PC-3 (cell line): ENCODE results near the gene TMOD2. TPM values are rescaled to one million over a fixed set of nuclear protein-coding genes. Genes with fewer than 3 reads are reported as not detected.

Experiments used
- ATAC-seq: fragments of 200-7000 bp; cut with Tn5 transposase; 2 replicates; pipeline ENCODE4 v1.9.1; 2020; ENCODE audit warnings: mild to moderate bottlenecking, moderate library complexity
- BruUV-seq: library from RNA; stranded (reverse); fragments of 400-500 nt; replicated peaks from 2 replicates; lab custom pipeline; 2021; lab: Mats Ljungman, UMichigan
- CTCF ChIA-PET: fragments of 300-600 bp; sonication (Branson Sonifier 250); formaldehyde crosslinking; loops from one replicate; lab custom pipeline; 2022; ENCODE audit warnings: antibody characterized with exemption; lab: Charles Lee
- POLR2A ChIA-PET: fragments of 300-600 bp; sonication (Branson Sonifier 250); formaldehyde crosslinking; loops from one replicate; lab custom pipeline; 2022; ENCODE audit warnings: antibody characterized with exemption; ENCODE audit not compliant: unreplicated experiment; lab: Charles Lee
- DNase-seq: peaks from one replicate; pipeline ENCODE4 v3.0.0-alpha.2; 2015
- H2AFZ ChIP-seq: fragments of 300-600 bp; sonication (generic); 2 replicates; pipeline ENCODE4 v1.6.0; 2016; ENCODE audit warnings: antibody characterized with exemption, low read length
- H3F3A ChIP-seq: fragments of 300-600 bp; sonication (generic); one replicate; pipeline ENCODE4 v1.6.0; 2017; ENCODE audit warnings: antibody characterized with exemption, low read length, control low read depth, mild to moderate bottlenecking; ENCODE audit not compliant: unreplicated experiment
- H3K27ac ChIP-seq: fragments of 300-600 bp; sonication (generic); 2 replicates; pipeline ENCODE4 v1.5.1; 2016; ENCODE audit warnings: mild to moderate bottlenecking, low read length
- H3K27me3 ChIP-seq: fragments of 300-600 bp; sonication (generic); 2 replicates; pipeline ENCODE4 v1.6.1; 2016; ENCODE audit warnings: low read length, mixed read lengths
- H3K36me3 ChIP-seq: fragments of 300-600 bp; sonication (generic); 2 replicates; pipeline ENCODE4 v1.6.1; 2016; ENCODE audit warnings: low read depth, mixed run types, low read length, mixed read lengths
- H3K4me1 ChIP-seq: fragments of 300-600 bp; sonication (generic); 2 replicates; pipeline ENCODE4 v1.5.1; 2016; ENCODE audit warnings: low read length; ENCODE audit not compliant: insufficient read depth
- H3K4me2 ChIP-seq: fragments of 300-600 bp; sonication (generic); 2 replicates; pipeline ENCODE4 v1.6.0; 2016; ENCODE audit warnings: low read length
- H3K4me3 ChIP-seq: fragments of 300-600 bp; sonication (generic); 2 replicates; pipeline ENCODE4 v1.5.1; 2016; ENCODE audit warnings: mild to moderate bottlenecking, low read length, mixed read lengths
- H3K79me2 ChIP-seq: fragments of 300-600 bp; sonication (generic); 2 replicates; pipeline ENCODE4 v1.6.1; 2017; ENCODE audit warnings: low read length, mixed read lengths
- H3K9ac ChIP-seq: fragments of 300-600 bp; sonication (generic); 2 replicates; pipeline ENCODE4 v1.6.0; 2016; ENCODE audit warnings: mild to moderate bottlenecking, low read length
- H3K9me2 ChIP-seq: fragments of 300-600 bp; sonication (generic); replicated peaks from 2 replicates; pipeline ENCODE4 v1.6.1; 2016; ENCODE audit warnings: mixed run types, low read length, mixed read lengths
- H3K9me3 ChIP-seq: fragments of 300-600 bp; sonication (generic); 2 replicates; pipeline ENCODE4 v1.6.1; 2016; ENCODE audit warnings: low read length, mixed read lengths
- H4K20me1 ChIP-seq: fragments of 300-600 bp; sonication (generic); 2 replicates; pipeline ENCODE4 v1.6.1; 2016; ENCODE audit warnings: low read length, mixed read lengths
- EZH2 ChIP-seq: fragments of 300-600 bp; sonication (generic); IDR thresholded peaks from one replicate; pipeline ENCODE4 v1.6.1; 2017; ENCODE audit warnings: antibody characterized with exemption, mild to moderate bottlenecking, low read length; ENCODE audit not compliant: unreplicated experiment
- EZH2phosphoT487 ChIP-seq: fragments of 300-600 bp; sonication (generic); IDR thresholded peaks from 2 replicates; pipeline ENCODE4 v1.6.1; 2018; ENCODE audit warnings: mild to moderate bottlenecking, antibody characterized with exemption, low read length, borderline replicate concordance
- intact Hi-C: fragments of 100-400 bp; cut with micrococcal nuclease; formaldehyde crosslinking; loops from 2 replicates; pipeline ENCODE4 v1.9.0; 2023
- total RNA-seq: library from RNA; depleted of rRNA; stranded (reverse); fragments of >200 nt; gene quantifications from 2 replicates; pipeline ENCODE4 v1.2.3, GENCODE V29; 2014
- TF ChIP-seq, protein P1 (sequence below): fragments of 300-600 bp; sonication (generic); conservative IDR thresholded peaks from 2 replicates; pipeline ENCODE4 v1.5.1; 2017; ENCODE audit warnings: antibody characterized with exemption, low read depth, mild to moderate bottlenecking, low read length

Gene TMOD2
- total RNA-seq, 1 experiment from 2014 or later, result 0.95 TPM

DNA sequence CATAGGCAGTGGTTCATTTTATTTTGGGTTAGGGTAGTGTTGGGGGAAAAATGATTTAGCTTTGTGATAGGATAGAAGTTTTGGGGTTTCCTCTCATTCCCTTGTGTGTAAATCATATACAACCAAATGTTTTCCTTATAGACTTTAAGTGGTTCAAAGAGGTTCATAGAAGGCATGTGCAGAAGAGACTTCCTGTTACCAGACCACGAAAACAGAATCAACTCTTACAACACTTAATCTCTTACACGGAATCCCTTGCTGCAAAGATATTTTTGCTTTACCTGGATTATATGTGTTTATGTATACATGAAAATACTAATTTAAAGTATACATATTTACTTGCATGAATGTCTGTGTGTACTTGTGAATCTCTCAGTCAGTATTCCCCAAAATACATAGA lies 2.9 kb downstream of the TMOD2 start:
- H3K27me3 ChIP-seq, result peaks cover 12% of the 10 kb centered on the region; the same call in 1 of the 2 replicates
- CTCF ChIA-PET, result no interaction called here
- POLR2A ChIA-PET, result no interaction called here
- TF ChIP-seq, protein P1, sequence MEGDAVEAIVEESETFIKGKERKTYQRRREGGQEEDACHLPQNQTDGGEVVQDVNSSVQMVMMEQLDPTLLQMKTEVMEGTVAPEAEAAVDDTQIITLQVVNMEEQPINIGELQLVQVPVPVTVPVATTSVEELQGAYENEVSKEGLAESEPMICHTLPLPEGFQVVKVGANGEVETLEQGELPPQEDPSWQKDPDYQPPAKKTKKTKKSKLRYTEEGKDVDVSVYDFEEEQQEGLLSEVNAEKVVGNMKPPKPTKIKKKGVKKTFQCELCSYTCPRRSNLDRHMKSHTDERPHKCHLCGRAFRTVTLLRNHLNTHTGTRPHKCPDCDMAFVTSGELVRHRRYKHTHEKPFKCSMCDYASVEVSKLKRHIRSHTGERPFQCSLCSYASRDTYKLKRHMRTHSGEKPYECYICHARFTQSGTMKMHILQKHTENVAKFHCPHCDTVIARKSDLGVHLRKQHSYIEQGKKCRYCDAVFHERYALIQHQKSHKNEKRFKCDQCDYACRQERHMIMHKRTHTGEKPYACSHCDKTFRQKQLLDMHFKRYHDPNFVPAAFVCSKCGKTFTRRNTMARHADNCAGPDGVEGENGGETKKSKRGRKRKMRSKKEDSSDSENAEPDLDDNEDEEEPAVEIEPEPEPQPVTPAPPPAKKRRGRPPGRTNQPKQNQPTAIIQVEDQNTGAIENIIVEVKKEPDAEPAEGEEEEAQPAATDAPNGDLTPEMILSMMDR, result no peak
- TF ChIP-seq EZH2phosphoT487 (no peak), EZH2 (no peak)
- no peaks in the 10 kb centered on the region for H3F3A ChIP-seq
- H3K9me3 ChIP-seq, result no peaks in the 10 kb centered on the region
- ATAC-seq, result no peak
- H3K27ac ChIP-seq, result no peak overlapping the region
- H2AFZ ChIP-seq, result no peak overlapping the region
- no peak overlapping the region for H3K4me3 ChIP-seq
- peaks cover 10% of the 10 kb centered on the region; the same call in 1 of the 2 replicates for H3K4me1 ChIP-seq
- no TSS peak for BruUV-seq
- H3K4me2 ChIP-seq, result no peak overlapping the region
- H3K9ac ChIP-seq, result no peak overlapping the region
- DNase-seq, result no peak
- no peaks in the 10 kb centered on the region for H3K9me2 ChIP-seq
- no peaks in the 10 kb centered on the region for H3K36me3 ChIP-seq
- intact Hi-C loops, result no loop called here
- H4K20me1 ChIP-seq, result no peaks in the 10 kb centered on the region
- no peaks in the 10 kb centered on the region for H3K79me2 ChIP-seq

DNA sequence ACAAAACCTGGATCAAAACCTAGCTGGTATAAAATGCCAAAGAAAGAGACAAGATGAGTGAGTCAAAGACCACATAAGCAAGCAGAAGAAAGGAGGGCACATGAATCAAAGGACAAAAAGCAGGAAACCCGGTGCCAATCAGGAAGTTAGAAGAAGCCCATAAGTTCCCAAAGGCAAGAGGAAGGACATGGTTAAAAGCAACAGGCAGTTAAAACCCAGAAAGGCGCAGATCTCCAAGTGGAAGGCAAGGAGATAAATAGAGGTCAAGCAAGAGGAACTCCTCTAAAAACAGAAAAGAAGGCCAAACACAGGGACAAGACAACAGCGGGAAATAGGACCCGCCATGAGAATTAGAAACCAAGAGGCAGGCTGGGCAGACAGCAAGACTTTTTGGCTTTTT lies 4.4 kb downstream of the TMOD2 start:
- CTCF ChIA-PET, result no interaction called here
- peaks cover 9% of the 10 kb centered on the region; the same call in 1 of the 2 replicates for H3K4me1 ChIP-seq
- H3K4me3 ChIP-seq, result no peak overlapping the region
- intact Hi-C loops, result no loop called here
- DNase-seq, result no peak
- TF ChIP-seq, protein P1, result no peak
- TF ChIP-seq EZH2 (no peak), EZH2phosphoT487 (no peak)
- H3K36me3 ChIP-seq, result no peaks in the 10 kb centered on the region
- H2AFZ ChIP-seq, result no peak overlapping the region
- H3K27me3 ChIP-seq, result no peaks in the 10 kb centered on the region
- H3K4me2 ChIP-seq, result no peak overlapping the region
- H3K9ac ChIP-seq, result no peak overlapping the region
- no TSS peak for BruUV-seq
- H3K9me2 ChIP-seq, result no peaks in the 10 kb centered on the region
- ATAC-seq, result no peak
- H3K79me2 ChIP-seq, result no peaks in the 10 kb centered on the region
- H3K27ac ChIP-seq, result no peak overlapping the region
- POLR2A ChIA-PET, result no interaction called here
- H3F3A ChIP-seq, result no peaks in the 10 kb centered on the region
- no peaks in the 10 kb centered on the region for H3K9me3 ChIP-seq
- no peaks in the 10 kb centered on the region for H4K20me1 ChIP-seq

DNA sequence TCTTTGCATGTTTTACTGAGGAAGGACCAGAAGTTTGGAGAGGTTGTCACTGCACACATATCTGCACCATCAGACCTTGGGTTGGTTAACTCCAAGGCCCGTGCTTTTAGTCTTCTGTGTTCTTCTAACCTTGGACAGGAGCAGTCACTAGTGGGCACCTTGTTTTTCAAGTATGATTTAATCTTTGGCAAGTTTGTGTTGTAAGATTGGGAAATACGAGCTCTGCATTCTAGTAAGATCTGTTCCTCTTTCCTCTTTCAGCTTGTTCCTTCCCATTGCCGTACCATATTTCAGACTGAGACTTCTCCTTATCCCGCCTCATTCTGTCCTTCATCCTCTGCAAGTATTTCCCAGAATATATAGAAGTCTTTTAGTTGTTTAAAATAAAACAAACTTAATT lies 5.1 kb downstream of the TMOD2 start:
- H2AFZ ChIP-seq, result no peak overlapping the region
- H4K20me1 ChIP-seq, result no peaks in the 10 kb centered on the region
- no peak overlapping the region for H3K9ac ChIP-seq
- no peaks in the 10 kb centered on the region for H3K79me2 ChIP-seq
- no peaks in the 10 kb centered on the region for H3K27me3 ChIP-seq
- intact Hi-C loops, result no loop called here
- H3K9me3 ChIP-seq, result no peaks in the 10 kb centered on the region
- H3K4me1 ChIP-seq, result 0 out of 2 replicates have a peak, but pooled peaks cover 5% of the 10 kb centered on the region
- H3K36me3 ChIP-seq, result no peaks in the 10 kb centered on the region
- ChIA-PET CTCF (no interaction called here), POLR2A (no interaction called here)
- DNase-seq, result no peak
- no peak overlapping the region for H3K4me2 ChIP-seq
- no TSS peak for BruUV-seq
- TF ChIP-seq EZH2phosphoT487 (no peak), EZH2 (no peak)
- TF ChIP-seq, protein P1, result no peak
- ATAC-seq, result no peak
- H3K4me3 ChIP-seq, result no peak overlapping the region
- H3K27ac ChIP-seq, result no peak overlapping the region
- no peaks in the 10 kb centered on the region for H3K9me2 ChIP-seq
- no peaks in the 10 kb centered on the region for H3F3A ChIP-seq
